GM12873 (cell line): ENCODE data around the gene CUL4A.

ENCODE experiments used
- CTCF ChIP-seq: IDR thresholded peaks from 2 replicates; pipeline ENCODE4 v1.5.1; 2012; ENCODE audit warnings: low read depth, mild to moderate bottlenecking, moderate library complexity, low read length, control low read depth; ENCODE audit not compliant: insufficient read depth; ENCODE audit errors: missing control alignments

The CUL4A gene

DNA sequence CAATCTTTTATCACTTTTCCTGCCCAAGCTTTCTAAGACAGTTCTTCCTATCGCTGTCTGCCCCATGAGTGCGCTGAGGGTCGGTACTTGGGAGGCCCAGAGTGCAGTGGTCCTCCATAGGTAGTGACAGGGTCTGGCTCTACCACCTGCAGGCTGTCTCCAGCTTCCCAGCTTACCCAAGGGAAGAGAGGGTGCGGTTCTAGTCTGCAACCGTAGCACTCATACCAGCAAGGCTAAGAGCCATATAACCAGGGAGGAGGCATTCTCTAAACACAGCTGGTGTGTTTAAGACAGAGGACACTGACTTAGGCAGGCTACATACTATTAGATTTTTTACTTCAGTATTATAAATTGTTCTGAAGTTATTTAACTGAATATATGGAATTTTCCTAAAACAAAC, 42.7 kb upstream of the CUL4A start:
- no peak for TF ChIP-seq CTCF

DNA sequence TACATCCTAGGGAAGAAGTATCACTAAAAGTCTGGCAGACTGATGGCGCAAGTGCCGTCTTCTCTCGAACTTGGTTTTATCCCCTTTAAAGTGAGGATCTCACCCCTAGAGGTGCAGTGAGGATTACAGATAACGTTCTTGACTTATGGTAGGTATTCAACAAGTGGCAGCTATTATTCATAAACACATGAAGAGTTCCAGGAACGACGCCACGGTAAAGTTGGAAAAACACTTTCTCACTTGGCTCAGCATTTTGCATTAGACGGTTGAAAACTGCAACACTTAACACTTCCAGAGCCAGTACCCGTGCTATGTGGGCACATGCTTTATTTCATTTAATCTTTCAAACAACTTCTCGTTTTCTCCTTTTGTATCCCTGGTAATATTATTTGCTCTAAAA, 42.3 kb upstream of the CUL4A start:
- no peak for TF ChIP-seq CTCF

- TF ChIP-seq CTCF: no peak
These were observed 41.8 kb upstream of the CUL4A start for GRCh38 chr13:113167575-113167974.

DNA sequence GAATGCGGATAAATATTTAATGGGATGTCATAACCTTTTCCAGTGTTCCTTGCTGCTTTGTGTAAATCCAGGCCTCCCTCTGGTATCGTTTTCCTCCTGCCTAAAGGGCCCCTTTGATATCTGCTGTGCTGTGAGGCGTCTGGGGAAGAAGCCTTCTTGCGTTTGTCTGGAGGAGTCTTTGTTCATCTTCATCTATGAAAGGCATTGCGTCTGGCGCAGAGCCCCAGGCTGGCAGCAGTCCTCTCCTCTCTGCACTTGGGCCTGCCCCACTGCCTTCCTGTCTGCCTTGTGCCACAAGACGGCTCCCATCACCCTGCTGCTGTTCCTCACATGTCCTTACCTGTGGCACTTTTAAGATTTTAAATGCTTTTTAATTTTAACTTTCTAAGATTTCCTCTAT, 41.2 kb upstream of the CUL4A start:
- no peak for TF ChIP-seq CTCF

- TF ChIP-seq CTCF: no peak
These were observed 39.8 kb upstream of the CUL4A start for GRCh38 chr13:113169277-113170272.

- no peak for TF ChIP-seq CTCF
These were observed 38.9 kb upstream of the CUL4A start for GRCh38 chr13:113170511-113170910.

DNA sequence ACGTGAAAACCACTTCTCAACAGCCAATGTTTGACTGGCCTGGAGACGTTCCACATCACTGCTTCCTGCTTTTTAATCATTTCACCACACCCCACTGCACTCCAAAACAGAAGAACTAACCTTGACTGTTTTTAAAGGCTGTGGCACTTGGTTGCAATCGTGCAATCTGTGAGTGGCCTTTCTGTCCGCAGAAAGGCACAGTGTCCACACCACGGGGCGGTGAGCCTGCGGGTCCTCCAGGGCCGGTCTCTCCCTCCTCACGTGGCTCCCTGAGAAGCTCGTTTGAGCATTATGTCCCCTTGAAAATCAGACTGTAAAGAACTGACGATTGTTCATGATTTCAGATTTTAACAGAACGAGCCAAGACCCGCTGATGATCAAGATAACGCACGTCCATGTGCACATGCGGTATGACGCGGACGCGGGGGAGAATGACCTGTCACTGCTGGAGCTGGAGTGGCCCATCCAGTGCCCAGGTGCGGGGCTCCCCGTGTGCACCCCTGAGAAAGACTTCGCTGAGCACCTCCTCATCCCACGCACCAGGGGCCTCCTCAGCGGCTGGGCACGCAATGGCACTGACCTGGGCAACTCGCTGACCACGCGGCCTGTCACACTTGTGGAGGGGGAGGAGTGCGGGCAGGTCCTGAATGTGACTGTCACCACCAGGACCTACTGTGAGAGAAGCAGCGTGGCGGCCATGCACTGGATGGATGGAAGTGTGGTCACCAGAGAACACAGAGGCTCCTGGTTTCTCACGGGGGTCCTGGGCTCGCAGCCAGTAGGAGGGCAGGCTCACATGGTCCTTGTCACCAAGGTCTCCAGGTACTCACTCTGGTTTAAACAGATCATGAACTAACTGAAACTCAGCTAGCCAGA, 37.9 kb upstream of the CUL4A start:
- TF ChIP-seq CTCF: no peak
